Liver (tissue), 9 donors: Measurements from ENCODE around the gene ARTN. TPM values are rescaled to one million over a fixed set of nuclear protein-coding genes. Genes with fewer than 3 reads are reported as not detected.

Source experiments
- DNase-seq: peaks from one replicate; pipeline ENCODE4 v3.0.0-alpha.2; 2017; ENCODE audit warnings: low spot score
- H3K27ac ChIP-seq, 2 donors: one replicate each; pipeline ENCODE4 v1.7.0; 2013; ENCODE audit warnings: inconsistent platforms in 2 of 2, low read length in 2 of 2, control low read depth in 1 of 2, low read depth in 1 of 2, mild to moderate bottlenecking in 1 of 2
- H3K27me3 ChIP-seq, 4 donors: one replicate each; pipeline versions ENCODE4 v1.6.1 to v1.7.0; 2013; ENCODE audit warnings: low read length in 3 of 4, inconsistent platforms in 1 of 4, mild to moderate bottlenecking in 1 of 4, moderate library complexity in 1 of 4; ENCODE audit not compliant: control insufficient read depth in 4 of 4, insufficient read depth in 4 of 4
- H3K36me3 ChIP-seq, 4 donors: one replicate each; pipeline versions ENCODE4 v1.6.1 to v1.7.0; 2013; ENCODE audit warnings: low read length in 3 of 4, mild to moderate bottlenecking in 3 of 4, low read depth in 1 of 4, moderate library complexity in 1 of 4; ENCODE audit not compliant: control insufficient read depth in 4 of 4, insufficient read depth in 3 of 4
- H3K4me1 ChIP-seq, 4 donors: one replicate each; pipeline versions ENCODE4 v1.6.1 to v1.7.0; 2013; ENCODE audit warnings: low read length in 3 of 4, mild to moderate bottlenecking in 3 of 4, moderate library complexity in 1 of 4; ENCODE audit not compliant: control insufficient read depth in 4 of 4, insufficient read depth in 4 of 4
- H3K4me3 ChIP-seq, 3 donors: one replicate each; pipeline versions ENCODE4 v1.6.1 to v1.7.0; 2013; ENCODE audit warnings: low read length in 3 of 3, control low read depth in 1 of 3, low read depth in 1 of 3, mild to moderate bottlenecking in 1 of 3
- H3K9ac ChIP-seq, 2 donors: one replicate each; pipeline ENCODE4 v1.7.0; 2013; ENCODE audit warnings: low read length in 2 of 2, mild to moderate bottlenecking in 2 of 2, moderate library complexity in 2 of 2, control low read depth in 1 of 2, low read depth in 1 of 2
- H3K9me3 ChIP-seq, 4 donors: one replicate each; pipeline versions ENCODE4 v1.6.1 to v1.7.0; 2013; ENCODE audit warnings: low read length in 3 of 4; ENCODE audit not compliant: control insufficient read depth in 4 of 4
- ATF3 ChIP-seq: IDR thresholded peaks from 2 replicates; pipeline ENCODE4 v1.6.1; 2016; ENCODE audit warnings: antibody characterized with exemption
- CTCF ChIP-seq: fragments of 150-350 bp; IDR thresholded peaks from 2 replicates; pipeline ENCODE4 v1.5.1; 2017; ENCODE audit warnings: improper control_type of control experiment, low read depth, low read length; ENCODE audit not compliant: missing input control
- EGR1 ChIP-seq, 2 donors: IDR thresholded peaks; 2 replicates each; pipeline ENCODE4 v1.6.1; 2016 to 2018; ENCODE audit warnings: antibody characterized with exemption in 2 of 2, low read depth in 2 of 2
- FOXA1 ChIP-seq: IDR thresholded peaks from 2 replicates; pipeline ENCODE4 v1.6.1; 2016; ENCODE audit warnings: antibody characterized with exemption
- GABPA ChIP-seq, 2 donors: IDR thresholded peaks in 1 of 2; conservative IDR thresholded peaks in 1 of 2; 2 replicates each; pipeline ENCODE4 v1.6.1; 2016; ENCODE audit warnings: antibody characterized with exemption in 2 of 2, mild to moderate bottlenecking in 1 of 2, moderate library complexity in 1 of 2
- HNF4A ChIP-seq, 2 donors: conservative IDR thresholded peaks; 2 replicates each; pipeline ENCODE4 v1.6.1; 2016; ENCODE audit warnings: antibody characterized with exemption in 2 of 2, mild to moderate bottlenecking in 2 of 2
- JUND ChIP-seq, 2 donors: IDR thresholded peaks; 2 replicates each; pipeline ENCODE4 v1.6.1; 2016; ENCODE audit warnings: antibody characterized with exemption in 2 of 2
- MAX ChIP-seq: IDR thresholded peaks from 2 replicates; pipeline ENCODE4 v1.6.1; 2016; ENCODE audit warnings: antibody characterized with exemption
- NR2F2 ChIP-seq: IDR thresholded peaks from 2 replicates; pipeline ENCODE4 v1.6.1; 2016; ENCODE audit warnings: antibody characterized with exemption
- REST ChIP-seq: IDR thresholded peaks from 2 replicates; pipeline ENCODE4 v1.6.1; 2016; ENCODE audit warnings: antibody characterized with exemption, mild to moderate bottlenecking
- RXRA ChIP-seq, 2 donors: IDR thresholded peaks; 2 replicates each; pipeline ENCODE4 v1.6.1; 2017 to 2018; ENCODE audit warnings: antibody characterized with exemption in 2 of 2, mild to moderate bottlenecking in 1 of 2
- SP1 ChIP-seq: IDR thresholded peaks from 2 replicates; pipeline ENCODE4 v1.6.1; 2018; ENCODE audit warnings: antibody characterized with exemption, mild to moderate bottlenecking
- TAF1 ChIP-seq: conservative IDR thresholded peaks from 2 replicates; pipeline ENCODE4 v1.6.1; 2016; ENCODE audit warnings: antibody characterized with exemption, mild to moderate bottlenecking
- ZBTB33 ChIP-seq: IDR thresholded peaks from 2 replicates; pipeline ENCODE4 v1.6.1; 2016; ENCODE audit warnings: antibody characterized with exemption
- WGBS: extraction: QIAGEN DNeasy Blood & Tissue Kit; methylation state at CpG from one replicate; pipeline ENCODE4 v1.1.7; 2013; 5-methylcytosine and 5-hydroxymethylcytosine counted together
- polyA plus RNA-seq, 2 donors: library from polyadenylated mRNA; stranded (reverse) in 1 of 2; unstranded in 1 of 2; fragments of 200-250 nt in 1 of 2; fragments of >200 nt in 1 of 2; fragmentation: Nextera tagmentation in 1 of 2; extraction: Ambion mirVana in 1 of 2; gene quantifications; one replicate each; pipeline versions ENCODE4 v1.2.1 to v1.2.3, GENCODE V29; 2013 to 2015
- total RNA-seq, 2 donors: library from RNA; depleted of rRNA; stranded (reverse); fragments of >200 nt; gene quantifications; one replicate each; pipeline ENCODE4 v1.2.3, GENCODE V29; 2014
- donor health status: healthy.
- donor health status: healthy.
- donor health status: healthy.
- donor health status: healthy.
- donor health status: healthy.

ARTN gene
- total and polyA plus RNA-seq, 4 donors = 0.05 to 0.08 TPM; not detected in 2

GRCh38 chr1:43949678-43950077 lies 16.1 kb downstream of the ARTN start:
- Histone ChIP-seq H3K4me1 (peaks cover 5 to 28% (median 22%) of the 10 kb centered on the region in 4 donors), H3K4me3 (no peak overlapping the region)
- 88% methylated on average over 13 of the region's 13 CpGs for WGBS

More at GRCh38 chr1:43949678-43950077, 16.1 kb downstream of the ARTN start:
- peaks cover 0 to 6% (median 0%) of the 10 kb centered on the region in 4 donors for H3K36me3 ChIP-seq
- no peaks in the 10 kb centered on the region for H3K9me3 ChIP-seq
- no peak overlapping the region for H3K27ac ChIP-seq
- TF ChIP-seq TAF1 = no peak
- no peak for TF ChIP-seq NR2F2
- TF ChIP-seq REST = no peak
- no peak for TF ChIP-seq MAX
- TF ChIP-seq EGR1 (IDR thresholded peaks at IDR 0.05; ENCODE audit: low read depth in 2 of 2) = no peak
- no peak for TF ChIP-seq RXRA (IDR thresholded peaks at IDR 0.05)
- TF ChIP-seq CTCF = no peak
- no peak for TF ChIP-seq HNF4A (conservative IDR thresholded peaks at IDR 0.05)
- no peak for TF ChIP-seq GABPA (IDR thresholded peaks at IDR 0.05 in 1 of 2, conservative IDR thresholded peaks at IDR 0.05 in 1 of 2)
- no peak for TF ChIP-seq ZBTB33
- no peak for TF ChIP-seq ATF3
- TF ChIP-seq JUND (IDR thresholded peaks at IDR 0.05) = no peak
- no peak for TF ChIP-seq FOXA1
- TF ChIP-seq SP1 = no peak
- no peak overlapping the region for H3K9ac ChIP-seq
- H3K27me3 ChIP-seq = no peaks in the 10 kb centered on the region
- DNase-seq = no peak
